Measurements from ENCODE around the gene FES.
"Not testable (repeated sequence)": the region's sequence is repeated elsewhere in the genome, so short reads cannot be mapped to it uniquely, and the experiment has no call there.

The FES gene

DNA sequence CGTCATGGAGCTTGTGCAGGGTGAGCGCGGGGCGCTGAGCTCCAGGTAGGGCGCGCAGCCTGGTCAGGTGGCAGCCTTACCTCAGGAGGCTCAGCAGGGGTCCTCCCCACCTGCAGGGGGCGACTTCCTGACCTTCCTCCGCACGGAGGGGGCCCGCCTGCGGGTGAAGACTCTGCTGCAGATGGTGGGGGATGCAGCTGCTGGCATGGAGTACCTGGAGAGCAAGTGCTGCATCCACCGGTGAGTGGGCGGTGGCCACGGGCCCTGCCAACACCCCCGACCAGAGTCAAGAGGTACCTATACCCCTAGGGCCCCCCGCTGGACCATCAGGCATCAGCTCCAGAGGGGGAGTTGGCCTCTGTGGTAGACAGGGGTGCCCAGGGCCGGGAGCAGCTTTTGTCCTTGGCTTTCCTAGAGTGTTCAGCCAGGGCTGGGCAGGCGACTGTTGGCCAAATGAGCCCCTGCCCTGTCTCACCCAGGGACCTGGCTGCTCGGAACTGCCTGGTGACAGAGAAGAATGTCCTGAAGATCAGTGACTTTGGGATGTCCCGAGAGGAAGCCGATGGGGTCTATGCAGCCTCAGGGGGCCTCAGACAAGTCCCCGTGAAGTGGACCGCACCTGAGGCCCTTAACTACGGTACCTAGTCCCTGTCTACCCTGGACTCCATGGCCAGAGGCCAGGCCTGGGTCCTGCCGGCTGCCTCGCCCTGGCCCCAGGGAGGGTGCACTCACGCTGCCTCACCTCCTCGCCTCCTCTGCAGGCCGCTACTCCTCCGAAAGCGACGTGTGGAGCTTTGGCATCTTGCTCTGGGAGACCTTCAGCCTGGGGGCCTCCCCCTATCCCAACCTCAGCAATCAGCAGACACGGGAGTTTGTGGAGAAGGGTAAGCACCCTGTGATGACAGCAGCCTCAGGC lies 9.1 kb downstream of the FES start:
- no peak for DNase-seq (ENCODE audit: extremely low read depth, low read depth)
- TF ChIP-seq, protein P1, sequence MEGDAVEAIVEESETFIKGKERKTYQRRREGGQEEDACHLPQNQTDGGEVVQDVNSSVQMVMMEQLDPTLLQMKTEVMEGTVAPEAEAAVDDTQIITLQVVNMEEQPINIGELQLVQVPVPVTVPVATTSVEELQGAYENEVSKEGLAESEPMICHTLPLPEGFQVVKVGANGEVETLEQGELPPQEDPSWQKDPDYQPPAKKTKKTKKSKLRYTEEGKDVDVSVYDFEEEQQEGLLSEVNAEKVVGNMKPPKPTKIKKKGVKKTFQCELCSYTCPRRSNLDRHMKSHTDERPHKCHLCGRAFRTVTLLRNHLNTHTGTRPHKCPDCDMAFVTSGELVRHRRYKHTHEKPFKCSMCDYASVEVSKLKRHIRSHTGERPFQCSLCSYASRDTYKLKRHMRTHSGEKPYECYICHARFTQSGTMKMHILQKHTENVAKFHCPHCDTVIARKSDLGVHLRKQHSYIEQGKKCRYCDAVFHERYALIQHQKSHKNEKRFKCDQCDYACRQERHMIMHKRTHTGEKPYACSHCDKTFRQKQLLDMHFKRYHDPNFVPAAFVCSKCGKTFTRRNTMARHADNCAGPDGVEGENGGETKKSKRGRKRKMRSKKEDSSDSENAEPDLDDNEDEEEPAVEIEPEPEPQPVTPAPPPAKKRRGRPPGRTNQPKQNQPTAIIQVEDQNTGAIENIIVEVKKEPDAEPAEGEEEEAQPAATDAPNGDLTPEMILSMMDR (IDR thresholded peaks at IDR 0.05; ENCODE audit: low read depth, low read length): no peak

DNA sequence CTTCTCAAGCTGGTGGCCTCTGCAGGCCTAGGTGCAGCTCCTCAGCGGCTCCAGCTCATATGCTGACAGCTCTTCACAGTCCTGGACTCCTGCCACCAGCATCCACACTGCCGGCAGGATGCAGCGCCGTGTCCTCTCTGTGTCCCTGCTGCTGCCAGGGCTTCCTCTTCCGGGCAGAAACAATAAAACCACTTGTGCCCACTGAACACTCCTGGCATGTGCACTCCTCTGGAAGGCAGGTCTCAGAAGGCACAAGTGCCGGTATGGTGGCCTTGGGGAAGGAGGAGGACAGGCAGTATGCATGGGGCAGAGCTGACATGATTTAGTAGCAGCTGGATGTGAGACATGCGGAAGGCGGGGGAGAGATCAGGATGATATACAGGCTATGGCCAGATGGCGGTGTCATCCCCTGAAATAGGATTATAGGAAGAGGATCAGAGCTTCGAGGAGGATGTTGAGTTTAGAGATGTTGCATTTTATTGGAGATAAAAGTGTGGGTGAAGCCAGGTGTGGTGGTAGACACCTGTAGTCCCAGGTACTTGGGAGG lies 11.3 kb downstream of the FES start:
- TF ChIP-seq, protein P1 (IDR thresholded peaks at IDR 0.05; ENCODE audit: low read depth, low read length): no peak
- DNase-seq (ENCODE audit: extremely low read depth, low read depth): no peak

DNA sequence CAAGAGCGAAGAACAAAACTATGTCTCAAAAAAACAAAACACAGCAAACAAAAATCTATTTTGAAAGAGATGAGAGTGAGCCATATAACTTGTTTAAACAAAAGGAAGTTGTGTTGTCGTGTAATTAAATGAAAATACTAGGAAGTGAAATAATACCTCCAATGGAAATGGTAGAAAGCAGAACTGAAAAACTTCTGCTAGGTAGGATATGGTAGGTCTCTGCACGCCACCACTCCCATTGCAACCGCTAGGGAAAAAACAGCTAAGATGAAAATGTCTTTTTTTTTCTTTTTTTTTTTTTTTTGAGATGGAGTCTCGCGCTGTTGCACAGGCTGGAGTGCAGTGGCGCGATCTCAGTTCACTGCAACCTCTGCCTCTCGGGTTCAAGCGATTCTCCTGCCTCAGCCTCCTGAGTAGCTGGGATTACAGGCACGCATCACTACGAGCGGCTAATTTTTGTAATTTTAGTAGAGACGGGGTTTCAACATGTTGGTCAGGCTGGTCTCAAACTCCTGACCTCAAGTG lies 12.9 kb downstream of the FES start:
- not testable (repeated sequence) for DNase-seq (ENCODE audit: extremely low read depth, low read depth)

DNA sequence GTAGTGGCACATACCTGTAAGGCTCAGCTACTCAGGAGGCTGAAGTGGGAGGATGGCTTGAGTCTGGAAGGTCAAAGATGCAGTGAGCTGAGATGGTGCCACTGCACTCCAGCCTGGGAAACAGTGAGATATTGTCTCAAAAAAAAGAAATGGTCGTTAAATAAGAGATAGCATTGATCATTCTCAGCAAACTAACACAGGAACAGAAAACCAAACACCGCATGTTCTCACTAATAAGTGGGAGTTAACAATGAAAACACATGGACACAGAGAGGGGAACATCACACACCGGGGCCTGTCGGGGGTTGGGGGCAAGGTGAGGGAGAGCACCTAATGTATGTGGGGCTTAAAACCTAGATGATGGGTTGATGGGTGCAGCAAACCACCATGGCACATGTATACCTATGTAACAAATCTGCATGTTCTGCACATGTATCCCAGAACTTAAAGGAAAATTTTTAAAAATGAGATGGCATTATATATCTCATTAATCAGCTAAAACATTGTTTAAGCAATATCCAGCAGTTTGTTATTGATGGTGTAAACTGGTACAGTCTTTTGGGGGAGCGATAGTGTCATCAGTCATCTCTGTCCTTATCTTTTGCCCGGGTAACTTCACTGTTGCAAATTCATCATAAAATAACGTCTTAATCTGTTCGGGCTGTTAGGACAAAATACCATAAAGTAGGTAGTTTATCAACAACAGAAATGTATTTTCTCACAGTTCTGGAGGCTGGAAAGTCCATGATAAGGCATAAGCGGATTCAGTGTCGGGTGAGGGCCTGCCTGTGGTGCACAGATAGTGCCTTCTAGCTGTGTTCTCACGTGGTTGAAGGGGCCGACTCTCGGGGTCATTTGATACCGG lies 17.1 kb downstream of the FES start:
- no peak for DNase-seq (ENCODE audit: extremely low read depth, low read depth)
- TF ChIP-seq, protein P1 (IDR thresholded peaks at IDR 0.05; ENCODE audit: low read depth, low read length): no peak

DNA sequence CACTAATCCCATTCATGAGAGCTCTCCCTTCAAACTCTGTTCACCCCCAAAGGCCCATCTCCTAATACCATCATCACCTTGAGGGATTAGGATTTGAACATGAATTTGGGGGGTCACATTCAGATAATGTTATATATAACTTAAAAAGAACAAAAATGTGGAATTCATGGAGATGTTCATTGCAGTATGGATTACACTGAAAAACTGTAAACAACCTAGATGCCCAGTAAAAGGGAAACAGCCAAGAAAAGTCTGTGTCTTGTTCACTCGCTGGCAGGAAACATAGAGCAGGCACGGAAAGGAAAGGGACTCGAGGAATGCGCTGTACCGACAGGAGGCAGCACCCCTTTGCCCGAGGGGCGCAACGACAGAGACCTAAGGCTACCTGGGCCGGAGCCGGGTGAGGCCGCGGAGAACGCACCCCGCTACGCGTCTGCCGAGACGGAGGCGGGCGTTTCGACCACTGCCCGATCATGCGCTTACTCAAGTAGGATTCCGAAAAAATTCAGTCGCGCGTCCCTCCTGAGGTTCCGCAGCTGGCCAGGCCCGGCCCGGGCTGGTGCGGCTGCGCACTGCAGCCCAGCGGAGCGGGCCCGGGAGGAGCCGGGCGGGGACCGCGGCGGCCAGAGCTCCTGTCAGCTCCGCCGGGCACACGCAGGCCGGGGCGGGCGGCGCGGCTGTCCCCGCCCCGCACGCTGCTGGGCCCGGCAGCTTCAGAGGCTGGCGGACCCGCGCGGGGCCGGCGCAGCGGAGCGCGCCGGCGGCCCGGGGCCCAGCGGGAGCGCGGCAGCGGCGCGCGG lies 17.9 kb downstream of the FES start:
- TF ChIP-seq, protein P1 (IDR thresholded peaks at IDR 0.05; ENCODE audit: low read depth, low read length): peak; percentile 88
- peak; percentile 47 for DNase-seq (ENCODE audit: extremely low read depth, low read depth)

DNA sequence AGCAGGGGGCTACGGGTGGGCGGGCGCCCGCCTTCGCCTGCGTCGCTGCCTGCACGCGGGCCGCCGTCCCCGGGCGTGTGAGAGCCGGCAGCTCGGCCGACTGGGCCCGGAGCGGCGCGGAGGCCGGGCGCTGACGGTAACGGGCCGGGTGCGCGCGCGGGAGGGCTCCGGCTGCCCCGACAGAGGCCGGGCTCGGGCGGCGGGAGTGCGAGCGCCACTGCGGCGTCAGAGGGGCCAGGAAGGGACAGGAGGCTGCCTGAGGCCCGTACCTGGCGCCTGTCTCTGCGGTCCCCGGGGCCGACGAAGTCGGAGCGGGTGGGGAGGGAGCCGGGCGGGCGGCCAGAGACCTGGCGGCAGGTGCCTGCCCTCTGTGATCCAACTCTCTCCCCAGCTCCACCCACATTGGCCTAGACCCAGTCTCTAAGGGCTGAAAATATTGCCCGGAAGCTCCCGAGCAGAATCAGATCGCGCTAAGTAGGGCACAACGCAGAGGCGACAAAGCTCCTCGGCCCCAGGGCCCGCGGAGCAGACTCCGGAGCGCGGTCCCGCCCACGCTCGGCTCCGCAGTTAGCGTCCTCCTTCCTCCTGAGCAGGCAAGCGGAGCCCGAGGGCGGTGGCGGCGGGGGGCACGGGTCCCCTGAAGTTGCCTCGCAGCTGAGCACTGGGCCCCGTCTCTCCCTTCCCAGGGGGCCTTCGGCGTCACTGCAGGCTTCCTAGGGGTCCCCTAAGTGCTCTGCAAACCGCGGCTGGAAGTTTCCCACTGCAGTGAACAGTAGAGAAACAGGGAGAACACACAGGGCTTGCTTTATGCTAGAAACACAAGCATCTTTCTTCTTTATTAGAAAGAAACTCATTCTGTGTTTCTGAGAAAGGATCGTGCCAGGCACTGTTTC lies 18.8 kb downstream of the FES start, which contains the start of gene MAN2A2:
TSS of gene MAN2A2 (plus strand) at position 463 of the 893 bp plus-strand sequence. CDS start 906 bp downstream, outside the sequence.
- no peak for DNase-seq (ENCODE audit: extremely low read depth, low read depth)
- TF ChIP-seq, protein P1 (IDR thresholded peaks at IDR 0.05; ENCODE audit: low read depth, low read length): no peak
